ENCODE measurements around the gene KLF7. TPM values are rescaled to one million over a fixed set of nuclear protein-coding genes. Genes with fewer than 3 reads are reported as not detected.

KLF7 gene
- total and polyA plus RNA-seq, 8 donors = 14.8 to 41.8 (median 18.2) TPM

- Histone ChIP-seq H3K9me3 (no peaks in the 10 kb centered on the region), H3K36me3 (peaks cover 0 to 8% of the 10 kb centered on the region in 2 donors), H3K4me3 (no peak overlapping the region), H3K27me3 (no peaks in the 10 kb centered on the region), H3K4me1 (peaks cover 28 to 98% of the 10 kb centered on the region in 2 donors), H3K27ac (peak overlapping the region in 1 of 2 donors; percentile 94)
- ATAC-seq = no peak
- TF ChIP-seq, protein P1, sequence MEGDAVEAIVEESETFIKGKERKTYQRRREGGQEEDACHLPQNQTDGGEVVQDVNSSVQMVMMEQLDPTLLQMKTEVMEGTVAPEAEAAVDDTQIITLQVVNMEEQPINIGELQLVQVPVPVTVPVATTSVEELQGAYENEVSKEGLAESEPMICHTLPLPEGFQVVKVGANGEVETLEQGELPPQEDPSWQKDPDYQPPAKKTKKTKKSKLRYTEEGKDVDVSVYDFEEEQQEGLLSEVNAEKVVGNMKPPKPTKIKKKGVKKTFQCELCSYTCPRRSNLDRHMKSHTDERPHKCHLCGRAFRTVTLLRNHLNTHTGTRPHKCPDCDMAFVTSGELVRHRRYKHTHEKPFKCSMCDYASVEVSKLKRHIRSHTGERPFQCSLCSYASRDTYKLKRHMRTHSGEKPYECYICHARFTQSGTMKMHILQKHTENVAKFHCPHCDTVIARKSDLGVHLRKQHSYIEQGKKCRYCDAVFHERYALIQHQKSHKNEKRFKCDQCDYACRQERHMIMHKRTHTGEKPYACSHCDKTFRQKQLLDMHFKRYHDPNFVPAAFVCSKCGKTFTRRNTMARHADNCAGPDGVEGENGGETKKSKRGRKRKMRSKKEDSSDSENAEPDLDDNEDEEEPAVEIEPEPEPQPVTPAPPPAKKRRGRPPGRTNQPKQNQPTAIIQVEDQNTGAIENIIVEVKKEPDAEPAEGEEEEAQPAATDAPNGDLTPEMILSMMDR (IDR thresholded peaks at IDR 0.05) = no peak
- intact Hi-C loops (cut with DNase I) = no loop called here
- no peak for DNase-seq
These were observed 14.7 kb downstream of the KLF7 start for GRCh38 chr2:207151048-207151447.

GRCh38 chr2:207150284-207150683 is 15.5 kb downstream of the KLF7 start:
- no peak for ATAC-seq
- Histone ChIP-seq H3K4me3 (no peak overlapping the region), H3K27ac (peak overlapping the region in 1 of 2 donors; percentile 94), H3K27me3 (no peaks in the 10 kb centered on the region), H3K9me3 (no peaks in the 10 kb centered on the region), H3K36me3 (peaks cover 0 to 8% of the 10 kb centered on the region in 2 donors), H3K4me1 (peaks cover 27 to 97% of the 10 kb centered on the region in 2 donors)
- TF ChIP-seq, protein P1 (IDR thresholded peaks at IDR 0.05) = no peak
- intact Hi-C loops (cut with DNase I) = no loop called here
- DNase-seq = no peak

GRCh38 chr2:207149249-207150213 is 16.2 kb downstream of the KLF7 start:
- intact Hi-C loops (cut with DNase I) = no loop called here

GRCh38 chr2:207148020-207148419 is 17.7 kb downstream of the KLF7 start:
- H3K9me3 ChIP-seq = no peaks in the 10 kb centered on the region
- intact Hi-C loops (cut with DNase I) = no loop called here
- no peak overlapping the region for H3K4me3 ChIP-seq
- H3K27me3 ChIP-seq = no peaks in the 10 kb centered on the region
- DNase-seq = no peak
- peak overlapping the region in 1 of 2 donors; percentile 94 for H3K27ac ChIP-seq
- ATAC-seq = peak; percentile 3
- H3K36me3 ChIP-seq = peaks cover 0 to 8% of the 10 kb centered on the region in 2 donors
- TF ChIP-seq, protein P1 (IDR thresholded peaks at IDR 0.05) = no peak
- H3K4me1 ChIP-seq = peaks cover 35 to 97% of the 10 kb centered on the region in 2 donors

More at GRCh38 chr2:207149249-207150213, 16.2 kb downstream of the KLF7 start:
- peaks cover 30 to 97% of the 10 kb centered on the region in 2 donors for H3K4me1 ChIP-seq
- H3K4me3 ChIP-seq = no peak overlapping the region
- peak overlapping the region in 1 of 2 donors; percentile 94 for H3K27ac ChIP-seq
- peaks cover 0 to 8% of the 10 kb centered on the region in 2 donors for H3K36me3 ChIP-seq
- H3K9me3 ChIP-seq = no peaks in the 10 kb centered on the region
- ATAC-seq (peak; percentile 10), DNase-seq (no peak)
- TF ChIP-seq, protein P1 (IDR thresholded peaks at IDR 0.05) = no peak
- no peaks in the 10 kb centered on the region for H3K27me3 ChIP-seq

DNA sequence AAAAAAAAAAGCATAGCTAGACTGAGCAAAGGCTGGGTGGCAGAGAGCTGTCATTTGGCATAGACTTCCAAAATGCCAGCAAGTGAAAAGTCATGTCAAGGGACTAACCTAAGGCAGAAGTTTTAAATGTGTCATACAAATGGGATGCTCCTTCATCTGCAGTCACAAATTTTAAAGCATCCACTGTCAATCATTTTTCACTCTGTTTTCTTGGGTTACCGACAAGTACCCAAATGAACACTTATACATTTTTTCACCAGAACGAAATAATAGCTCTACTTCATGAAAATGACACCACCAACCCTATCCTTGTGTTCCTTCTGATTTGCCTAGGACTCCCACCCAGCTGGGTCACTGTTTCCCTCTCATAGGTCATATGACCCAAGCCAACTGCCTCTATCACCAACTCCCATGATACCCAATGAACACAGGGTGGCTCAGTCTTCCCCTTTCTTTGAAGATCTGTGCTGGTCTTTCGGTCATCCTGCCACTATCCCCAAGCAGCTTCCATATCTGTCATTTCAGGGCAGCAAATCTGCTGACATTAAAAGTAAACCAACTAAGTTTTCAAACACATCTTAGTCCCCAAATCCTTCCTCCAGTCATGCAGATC is 21.5 kb downstream of the KLF7 start:
- Histone ChIP-seq H3K36me3 (peaks cover 0 to 8% of the 10 kb centered on the region in 2 donors), H3K27ac (peak overlapping the region; percentile 92 to 94), H3K4me1 (peaks cover 33 to 97% of the 10 kb centered on the region in 2 donors), H3K4me3 (peak overlapping the region in 1 of 2 donors; percentile 3), H3K9me3 (no peaks in the 10 kb centered on the region), H3K27me3 (no peaks in the 10 kb centered on the region)
- TF ChIP-seq, protein P1 (IDR thresholded peaks at IDR 0.05) = no peak
- no peak for DNase-seq
- intact Hi-C loops (cut with DNase I) = no loop called here
- peak; percentile 5 for ATAC-seq

Data from left lung (tissue), 10 donors.